Pulmonary artery endothelial cell (primary cell): ENCODE data around the gene CTXN1. TPM values are rescaled to one million over a fixed set of nuclear protein-coding genes. Genes with fewer than 3 reads are reported as not detected.
"Not testable (repeated sequence)": the region's sequence is repeated elsewhere in the genome, so short reads cannot be mapped to it uniquely, and the experiment has no call there.

Source experiments
- DNase-seq: peaks from one replicate; pipeline ENCODE4 v3.0.0-alpha.2; 2011; ENCODE audit warnings: low read depth, low spot score
- total RNA-seq: library from RNA; depleted of rRNA; stranded (reverse); fragments of >200 nt; gene quantifications from 2 replicates; pipeline ENCODE4 v1.2.3, GENCODE V29; 2014

CTXN1 gene
- total RNA-seq, 1 donor from 2014 or later: 8.2 TPM

- no peak for DNase-seq
These were observed 23.1 kb downstream of the CTXN1 start for GRCh38 chr19:7902796-7903243.

GRCh38 chr19:7901337-7901736, 24.6 kb downstream of the CTXN1 start:
- no peak for DNase-seq

GRCh38 chr19:7900931-7901330, 25.0 kb downstream of the CTXN1 start:
- no peak for DNase-seq

- DNase-seq: no peak
These were observed 25.5 kb downstream of the CTXN1 start for GRCh38 chr19:7900401-7900870.

GRCh38 chr19:7899751-7900378, 26.1 kb downstream of the CTXN1 start:
- no peak for DNase-seq

- no peak for DNase-seq
These were observed 27.0 kb downstream of the CTXN1 start for GRCh38 chr19:7898967-7899366.

- DNase-seq: no peak
These were observed 28.6 kb downstream of the CTXN1 start for GRCh38 chr19:7897292-7897691.

- no peak for DNase-seq
These were observed 30.4 kb downstream of the CTXN1 start for GRCh38 chr19:7895565-7895964.

GRCh38 chr19:7894612-7895309, 31.2 kb downstream of the CTXN1 start:
- no peak for DNase-seq

GRCh38 chr19:7893362-7894101, 32.4 kb downstream of the CTXN1 start:
- DNase-seq: not testable (repeated sequence)

- no peak for DNase-seq
These were observed 37.1 kb downstream of the CTXN1 start for GRCh38 chr19:7888826-7889217.

GRCh38 chr19:7888145-7888825, 37.6 kb downstream of the CTXN1 start, which contains the start of gene LRRC8E:
Gene LRRC8E (plus strand): TSS chr19:7888510. CDS start chr19:7895604, 7,094 bp downstream.
- DNase-seq: no peak

- DNase-seq: no peak
These were observed 38.4 kb downstream of the CTXN1 start for GRCh38 chr19:7887408-7888144.

GRCh38 chr19:7885818-7886217, 40.1 kb downstream of the CTXN1 start:
- DNase-seq: no peak

GRCh38 chr19:7883796-7884570, 42.0 kb downstream of the CTXN1 start:
- no peak for DNase-seq

GRCh38 chr19:7883105-7883504, 42.8 kb downstream of the CTXN1 start:
- no peak for DNase-seq

- DNase-seq: no peak
These were observed 44.0 kb downstream of the CTXN1 start for GRCh38 chr19:7881910-7882309.

GRCh38 chr19:7879836-7880235, 46.1 kb downstream of the CTXN1 start:
- DNase-seq: no peak

- DNase-seq: no peak
These were observed 46.7 kb downstream of the CTXN1 start for GRCh38 chr19:7879111-7879807.
